Neural progenitor cell (in vitro differentiated cells): ENCODE data around the gene GGTA1.

Source experiments
- CTCF ChIP-seq: fragments of 200-600 bp; sonication (generic); IDR thresholded peaks from 2 replicates; pipeline ENCODE4 v1.5.1; 2017; ENCODE audit warnings: antibody characterized with exemption, mild to moderate bottlenecking
- EZH2phosphoT487 ChIP-seq: fragments of 200-600 bp; sonication (generic); IDR thresholded peaks from 2 replicates; pipeline ENCODE4 v1.6.1; 2017; ENCODE audit warnings: antibody characterized with exemption

- TF ChIP-seq EZH2phosphoT487 (no peak), CTCF (no peak)
These were observed 49.4 kb downstream of the GGTA1 start for GRCh38 chr9:121450241-121450640.
